ENCODE measurements around the gene ASAP3.

- TF ChIP-seq POLR2AphosphoS5 (IDR thresholded peaks at IDR 0.05; ENCODE audit: low read depth, low read length) (no peak), REST (IDR thresholded peaks at IDR 0.05; ENCODE audit: insufficient read depth in 1 of 2, low read depth in 2 of 2, low read length in 2 of 2) (no peak), TAF1 (IDR thresholded peaks at IDR 0.05; ENCODE audit: borderline replicate concordance, insufficient read depth, low read length) (no peak)
These were observed 53.2 kb downstream of the ASAP3 start for GRCh38 chr1:23430803-23431202.
